ENCODE data around the gene TDRD7.
A peak's percentile ranks its signal among the peaks of the same experiment; 100 is the strongest.

TDRD7 gene

GRCh38 chr9:97501972-97502221 lies 90.0 kb downstream of the TDRD7 start:
- no peak for DNase-seq
- Histone ChIP-seq H3K4me1 (peaks cover 0 to 45% (median 25%) of the 10 kb centered on the region in 4 donors), H3K9me3 (no peaks in the 10 kb centered on the region), H3K27me3 (no peaks in the 10 kb centered on the region), H3K27ac (peak overlapping the region; percentile 94 to 99), H3K36me3 (no peaks in the 10 kb centered on the region), H3K4me3 (peak overlapping the region; percentile 67 to 99)
- intact Hi-C loops (cut with DNase I; ENCODE audit: low total_unique reads): loop anchor here (2.0 to 5.0 kb wide), 2 partner anchors 55 to 95 kb away; no protein-coding TSS in a partner anchor
- TF ChIP-seq CTCF (IDR thresholded peaks at IDR 0.05): no peak

GRCh38 chr9:97502222-97502983 lies 90.5 kb downstream of the TDRD7 start:
- Histone ChIP-seq H3K36me3 (no peaks in the 10 kb centered on the region), H3K27me3 (no peaks in the 10 kb centered on the region), H3K9me3 (no peaks in the 10 kb centered on the region), H3K27ac (peak overlapping the region; percentile 94 to 99), H3K4me3 (peak overlapping the region; percentile 67 to 99), H3K4me1 (peaks cover 0 to 50% (median 25%) of the 10 kb centered on the region in 4 donors)
- peak in 1 of 2 donors; percentile 71 for DNase-seq
- intact Hi-C loops (cut with DNase I; ENCODE audit: low total_unique reads): loop anchor here (2.0 to 5.0 kb wide), 2 partner anchors 54 to 95 kb away; no protein-coding TSS in a partner anchor
- TF ChIP-seq CTCF (IDR thresholded peaks at IDR 0.05): peak in 1 of 2 experiments; percentile 6

- intact Hi-C loops (cut with DNase I; ENCODE audit: low total_unique reads): loop anchor here (2.0 to 5.0 kb wide), 2 partner anchors 54 to 94 kb away; no protein-coding TSS in a partner anchor
- peak overlapping the region; percentile 67 to 99 for H3K4me3 ChIP-seq
- H3K9me3 ChIP-seq: no peaks in the 10 kb centered on the region
- no peak for TF ChIP-seq CTCF (IDR thresholded peaks at IDR 0.05)
- peaks cover 0 to 57% (median 25%) of the 10 kb centered on the region in 4 donors for H3K4me1 ChIP-seq
- DNase-seq: no peak
- no peaks in the 10 kb centered on the region for H3K36me3 ChIP-seq
- peak overlapping the region; percentile 94 to 99 for H3K27ac ChIP-seq
- no peaks in the 10 kb centered on the region for H3K27me3 ChIP-seq
These were observed 91.3 kb downstream of the TDRD7 start for GRCh38 chr9:97502984-97503861.

GRCh38 chr9:97503862-97504210 lies 91.9 kb downstream of the TDRD7 start:
- Histone ChIP-seq H3K27me3 (no peaks in the 10 kb centered on the region), H3K4me1 (peaks cover 0 to 63% (median 25%) of the 10 kb centered on the region in 4 donors), H3K27ac (peak overlapping the region; percentile 94 to 99), H3K36me3 (no peaks in the 10 kb centered on the region), H3K9me3 (no peaks in the 10 kb centered on the region), H3K4me3 (peak overlapping the region; percentile 67 to 99)
- DNase-seq: no peak
- intact Hi-C loops (cut with DNase I; ENCODE audit: low total_unique reads): loop anchor here (2.0 to 5.0 kb wide), 2 partner anchors 53 to 93 kb away; no protein-coding TSS in a partner anchor
- no peak for TF ChIP-seq CTCF (IDR thresholded peaks at IDR 0.05)

GRCh38 chr9:97504381-97505216 lies 92.7 kb downstream of the TDRD7 start:
- H3K27ac ChIP-seq: peak overlapping the region; percentile 94 to 99
- TF ChIP-seq CTCF (IDR thresholded peaks at IDR 0.05): no peak
- intact Hi-C loops (cut with DNase I; ENCODE audit: low total_unique reads): loop anchor here (5.0 kb wide), 1 partner anchor 93 kb away; no protein-coding TSS in a partner anchor
- H3K4me1 ChIP-seq: peaks cover 0 to 71% (median 28%) of the 10 kb centered on the region in 4 donors
- H3K9me3 ChIP-seq: no peaks in the 10 kb centered on the region
- H3K4me3 ChIP-seq: peak overlapping the region; percentile 67 to 99
- no peak for DNase-seq
- H3K27me3 ChIP-seq: no peaks in the 10 kb centered on the region
- H3K36me3 ChIP-seq: no peaks in the 10 kb centered on the region
